NCI-H510A treated with DMSO at 0.1 percent for 48 hours (cell line): ENCODE measurements around the gene ARL15.
"Not testable (repeated sequence)": the region's sequence is repeated elsewhere in the genome, so short reads cannot be mapped to it uniquely, and the experiment has no call there.

Experiments used
- DNase-seq: peaks from one replicate; lab custom pipeline; 2025; lab: John Stamatoyannopoulos, UW

The ARL15 gene

GRCh38 chr5:53982319-53982718, 328.1 kb downstream of the ARL15 start:
- DNase-seq: not testable (repeated sequence)

GRCh38 chr5:53980061-53980460, 330.3 kb downstream of the ARL15 start:
- no peak for DNase-seq

GRCh38 chr5:53974021-53974420, 336.4 kb downstream of the ARL15 start:
- DNase-seq: no peak

GRCh38 chr5:53972314-53972713, 338.1 kb downstream of the ARL15 start:
- DNase-seq: no peak

GRCh38 chr5:53971551-53971950, 338.8 kb downstream of the ARL15 start:
- no peak for DNase-seq

GRCh38 chr5:53971131-53971530, 339.2 kb downstream of the ARL15 start:
- no peak for DNase-seq

DNA sequence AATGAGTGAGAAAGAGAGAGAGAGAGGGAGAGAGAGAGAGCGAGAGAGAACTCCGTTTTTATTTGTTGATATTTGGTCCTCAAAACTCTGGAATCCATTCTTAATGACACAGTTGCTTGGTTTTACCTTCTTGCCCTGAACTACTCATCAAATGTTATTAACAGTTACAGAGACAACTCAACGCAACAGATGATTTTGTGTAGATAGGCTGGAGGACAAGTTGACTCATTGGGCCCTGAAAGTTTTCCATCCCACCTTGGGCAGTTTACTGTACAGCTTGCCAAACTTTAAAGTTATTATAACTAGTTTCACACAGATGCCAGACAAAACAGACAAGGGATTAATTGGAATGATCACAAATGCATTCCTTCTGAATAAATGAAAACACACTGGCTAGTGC, 339.9 kb downstream of the ARL15 start:
- no peak for DNase-seq

GRCh38 chr5:53969176-53969730, 341.1 kb downstream of the ARL15 start:
- no peak for DNase-seq

DNA sequence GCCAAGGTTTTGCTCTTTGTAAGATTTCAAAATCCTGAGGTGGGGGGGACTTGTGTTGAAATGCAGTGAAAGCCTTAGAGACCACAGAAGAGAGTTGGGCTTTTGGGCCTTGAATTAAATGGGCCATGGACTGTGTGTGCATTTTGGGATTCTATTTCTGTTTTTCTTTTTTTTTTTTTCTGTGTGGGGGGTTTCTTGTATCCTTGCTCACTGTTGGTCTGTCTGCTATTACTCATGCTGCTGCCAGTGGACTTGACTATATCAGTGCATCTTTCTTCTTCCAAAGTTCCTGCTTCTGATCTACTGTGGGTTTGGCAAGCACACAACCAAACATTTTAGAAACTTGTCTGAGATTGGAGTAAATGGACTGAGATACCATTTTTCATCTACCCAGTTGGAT, 344.9 kb downstream of the ARL15 start:
- DNase-seq: no peak

- no peak for DNase-seq
Measured at GRCh38 chr5:53963958-53964357, 346.4 kb downstream of the ARL15 start.

- DNase-seq: no peak
Measured at GRCh38 chr5:53962306-53962705, 348.1 kb downstream of the ARL15 start.

DNA sequence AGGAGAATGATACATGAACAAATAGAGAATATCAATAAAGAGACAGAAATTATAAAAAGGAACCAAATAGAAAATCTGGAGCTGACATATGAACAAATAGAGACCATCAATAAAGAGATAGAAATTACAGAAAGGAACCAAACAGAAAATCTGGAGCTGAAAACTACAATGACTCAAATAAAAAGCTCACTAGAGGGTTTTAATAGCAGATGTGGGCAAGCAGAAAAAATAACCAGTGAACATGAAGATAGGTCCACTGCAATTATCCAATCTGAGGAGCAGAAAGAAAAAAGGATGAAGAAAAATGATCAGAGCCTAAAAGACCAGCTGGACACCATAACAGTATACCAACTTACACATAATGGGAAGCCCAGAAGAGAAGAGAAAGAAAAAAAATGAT, 353.7 kb downstream of the ARL15 start:
- no peak for DNase-seq

DNA sequence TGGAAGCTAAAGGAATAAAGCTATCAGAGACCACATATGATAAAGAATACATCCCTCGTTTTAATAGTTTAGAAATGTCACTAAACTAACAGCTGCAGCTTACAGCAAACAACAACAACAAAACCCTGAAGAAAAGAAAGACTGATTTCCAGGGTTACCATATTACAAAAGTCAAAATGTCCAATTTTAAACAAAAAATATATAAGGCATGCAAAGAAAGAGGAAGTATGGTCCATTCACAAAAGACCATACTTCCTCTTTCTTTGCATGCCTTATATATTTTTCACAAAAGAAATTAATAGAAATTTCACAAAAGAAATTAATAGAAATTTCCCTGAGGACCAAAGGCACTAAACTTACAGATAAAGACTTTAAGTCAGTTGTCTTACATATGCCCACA, 354.2 kb downstream of the ARL15 start:
- DNase-seq: no peak

GRCh38 chr5:53950621-53951020, 359.8 kb downstream of the ARL15 start:
- no peak for DNase-seq

DNA sequence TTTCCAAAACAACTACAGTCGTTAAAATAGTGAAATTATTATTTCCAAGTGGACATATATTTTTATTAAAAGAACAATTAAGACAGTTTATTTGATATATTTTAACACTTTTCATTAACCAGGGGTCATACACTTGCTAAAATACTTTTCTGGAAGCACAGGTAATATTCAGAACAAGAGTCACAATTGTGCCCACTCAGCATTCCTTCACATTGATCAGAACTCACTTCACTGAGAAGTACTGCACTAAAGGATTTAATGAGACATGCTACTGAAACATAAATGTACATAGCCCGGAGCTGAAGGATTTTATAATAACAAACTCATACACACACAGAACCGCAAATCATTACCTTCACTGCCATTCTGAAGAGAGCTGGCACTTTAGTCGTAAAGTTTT, 361.8 kb downstream of the ARL15 start:
- DNase-seq: no peak

DNA sequence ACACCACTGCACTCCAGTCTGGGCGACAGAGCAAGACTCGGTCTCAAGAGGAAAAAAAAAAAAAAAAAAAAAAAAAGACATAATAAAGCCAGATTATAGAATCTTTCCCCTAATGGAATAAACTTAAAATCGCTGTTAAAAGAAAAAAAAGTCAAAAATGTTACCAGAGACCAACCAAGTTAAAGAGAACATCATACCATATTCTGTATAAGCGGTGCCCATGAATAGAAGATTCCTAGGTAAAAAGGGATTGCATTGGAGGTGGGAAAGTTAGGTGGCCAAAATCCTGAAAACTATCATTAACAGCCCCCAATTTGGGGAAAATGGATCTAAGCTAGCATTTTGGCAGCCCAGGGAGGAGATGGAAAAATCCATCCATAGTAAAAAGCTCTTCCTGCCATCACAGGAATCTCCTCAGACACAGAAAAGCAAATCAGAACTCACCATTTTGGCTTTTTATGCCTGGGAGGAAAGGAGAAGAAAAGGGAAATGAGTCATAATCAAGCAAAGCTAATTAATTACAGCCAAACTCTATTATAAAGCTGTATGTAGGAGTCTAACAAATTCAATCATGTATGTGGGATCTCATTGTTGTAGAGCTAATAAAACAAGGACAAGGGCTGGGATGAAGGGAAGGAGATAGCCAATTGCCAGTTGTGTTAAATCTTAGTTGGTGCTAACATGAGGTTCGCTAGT, 363.8 kb downstream of the ARL15 start:
- DNase-seq: no peak

DNA sequence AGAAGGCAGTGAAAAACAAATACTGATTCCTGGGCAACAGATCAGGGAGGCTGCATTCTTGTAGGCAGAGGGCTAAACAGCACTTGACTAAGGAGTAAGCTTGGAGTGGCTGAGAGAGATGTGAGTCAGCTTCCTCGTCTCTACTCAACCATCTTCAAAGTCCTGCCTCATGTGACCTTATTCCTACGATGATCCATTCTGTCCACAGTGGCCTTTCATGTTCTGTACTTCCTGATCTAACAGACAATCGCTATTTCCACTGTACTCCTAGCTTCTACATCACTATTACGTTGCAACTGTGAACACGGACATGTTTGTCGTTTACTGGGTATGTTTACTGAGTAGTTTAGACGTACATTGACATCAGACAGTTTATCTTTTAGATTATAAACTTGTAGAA, 365.4 kb downstream of the ARL15 start:
- no peak for DNase-seq

DNA sequence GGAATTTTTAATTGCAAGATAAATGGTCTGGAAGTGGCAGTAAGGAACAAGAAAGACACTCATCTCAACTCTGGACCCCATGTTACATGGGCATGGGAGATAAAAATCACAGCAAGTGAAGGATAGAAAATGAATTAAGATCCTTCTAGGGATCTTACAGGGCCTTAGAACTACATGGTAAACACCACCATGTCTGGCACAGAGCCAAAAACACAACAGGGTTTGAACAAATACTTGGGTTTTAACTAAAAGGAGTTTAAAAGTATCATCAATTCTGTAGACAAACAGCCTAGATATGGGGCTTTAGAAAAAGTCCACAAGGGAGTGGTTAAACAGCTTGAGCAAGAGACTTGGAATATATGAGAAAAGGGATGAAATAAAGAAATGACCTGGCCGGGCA, 366.4 kb downstream of the ARL15 start:
- DNase-seq: no peak

DNA sequence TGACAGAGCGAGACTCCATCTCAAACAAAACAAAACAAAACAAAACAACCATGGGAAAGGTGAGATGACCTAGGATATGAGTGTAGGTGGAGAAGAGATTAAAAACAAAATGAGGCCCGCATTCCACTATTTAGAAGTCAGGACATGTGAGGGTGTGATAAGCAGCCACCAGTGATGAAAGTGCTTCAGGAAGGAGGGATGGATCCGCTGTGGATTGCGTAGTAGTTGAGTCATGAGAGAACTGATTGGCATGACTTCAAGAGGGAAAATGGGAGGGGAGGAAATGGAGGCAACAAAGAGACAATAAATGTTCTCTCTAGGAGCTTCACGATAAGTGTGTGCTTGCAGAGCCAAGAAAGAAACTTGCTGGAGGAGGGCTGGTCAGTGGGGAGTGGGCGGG, 367.6 kb downstream of the ARL15 start:
- DNase-seq: no peak

DNA sequence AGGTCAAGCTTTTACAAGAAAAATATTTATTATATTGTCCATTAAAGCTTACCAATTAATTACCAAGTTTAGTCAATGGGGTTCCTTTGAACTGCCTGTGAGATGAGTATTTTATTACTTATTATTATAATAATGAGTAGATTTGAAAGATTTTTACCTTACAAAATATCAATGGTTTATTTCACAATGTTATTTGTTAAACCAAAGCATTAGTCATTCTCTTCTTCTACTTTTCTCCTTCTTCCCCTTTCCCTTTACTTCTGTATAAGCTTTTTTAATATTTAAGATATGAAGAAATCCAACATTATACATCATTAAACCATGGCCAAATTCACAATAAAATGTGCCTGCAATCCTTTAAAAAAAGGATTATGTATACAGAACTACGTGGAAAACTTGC, 369.5 kb downstream of the ARL15 start:
- no peak for DNase-seq

DNA sequence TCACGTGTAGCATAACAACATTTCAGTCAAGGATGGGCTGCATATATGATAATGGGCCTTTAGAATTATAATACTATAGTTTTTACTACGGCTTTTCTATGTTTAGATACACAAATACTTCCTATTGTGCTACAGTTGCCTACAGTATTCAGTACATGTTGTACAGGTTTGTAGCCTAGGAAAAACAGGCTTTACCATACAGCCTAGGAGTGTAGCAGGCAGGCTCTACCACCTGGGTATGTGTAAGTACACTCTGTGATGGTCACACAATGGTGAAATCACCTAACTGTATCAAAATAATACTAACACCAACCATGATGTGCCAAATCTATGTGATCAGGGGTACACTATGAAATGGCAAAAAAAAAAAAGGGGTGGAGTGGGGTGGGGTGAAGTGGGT, 372.9 kb downstream of the ARL15 start:
- DNase-seq: no peak

DNA sequence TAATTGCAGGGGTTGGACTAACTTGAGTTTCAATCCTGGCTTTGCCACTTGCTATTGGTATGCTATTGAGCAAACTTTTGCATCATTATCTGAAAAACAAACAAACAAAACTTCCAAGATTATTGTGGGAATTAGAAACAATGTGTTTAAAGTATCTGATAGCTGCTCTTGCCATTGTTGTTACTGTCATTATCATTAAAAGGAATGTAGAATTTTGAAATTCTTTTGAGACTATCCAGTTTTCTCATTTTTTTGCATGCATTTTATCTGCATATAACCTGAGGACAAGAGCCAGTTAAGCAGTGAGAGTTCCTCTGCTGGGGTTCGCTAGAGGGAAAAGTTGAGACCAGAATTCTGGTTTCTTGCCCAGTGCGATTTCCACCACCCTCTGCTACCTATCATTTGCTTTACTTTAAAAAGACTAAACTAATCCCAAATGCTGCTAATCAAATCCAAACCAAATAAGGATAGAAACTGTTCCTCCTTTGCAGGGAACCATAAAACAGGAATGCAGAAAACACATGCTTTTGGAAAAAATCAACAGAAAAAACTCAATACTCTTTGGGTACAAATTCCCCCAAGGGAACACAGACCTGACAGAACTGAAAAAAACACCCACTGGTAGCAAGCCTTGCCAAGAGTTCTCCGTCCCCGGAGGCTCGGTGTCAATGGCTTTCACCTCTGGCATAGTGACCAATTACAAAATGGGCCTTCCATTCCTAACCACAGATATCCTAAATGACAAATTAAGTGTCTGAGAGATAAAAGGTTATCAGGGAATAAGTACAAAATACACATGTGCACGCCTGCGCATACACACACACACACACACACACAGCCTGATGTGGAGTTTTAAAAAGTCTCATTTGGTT, 373.7 kb downstream of the ARL15 start:
- no peak for DNase-seq

DNA sequence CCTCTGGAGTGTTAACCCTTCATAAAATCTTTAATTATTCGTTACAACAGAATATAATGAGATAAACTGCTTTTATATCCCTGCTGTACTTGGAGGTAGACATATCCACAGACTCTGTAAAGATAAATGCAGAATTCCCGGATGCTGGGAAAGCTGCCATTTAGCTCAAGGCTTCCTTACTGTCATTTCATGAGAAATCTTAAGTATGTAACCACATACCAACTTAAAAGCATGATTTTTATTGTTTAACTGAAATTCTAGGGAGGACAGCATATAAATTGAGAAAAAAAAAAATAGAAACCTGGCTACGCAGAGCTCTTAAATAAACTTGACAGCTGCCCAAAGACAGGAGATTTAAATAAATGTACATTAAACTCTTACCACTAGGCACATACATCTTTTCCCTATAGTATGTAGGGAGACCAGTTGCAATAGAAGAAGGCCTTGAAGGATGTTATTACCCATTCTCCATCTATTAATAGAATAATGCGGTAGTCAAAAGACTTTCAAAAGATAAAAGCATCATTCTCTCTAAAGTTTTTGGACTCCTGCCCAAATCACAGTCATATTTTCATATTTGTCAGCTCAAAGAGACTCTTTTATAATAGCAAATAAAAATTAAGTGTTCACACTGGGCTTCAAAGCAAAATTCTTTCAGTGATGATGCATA, 376.1 kb downstream of the ARL15 start:
- no peak for DNase-seq
